ENCODE results near the gene SPINT3.
"Not testable (repeated sequence)": the region's sequence is repeated elsewhere in the genome, so short reads cannot be mapped to it uniquely, and the experiment has no call there.

Gene SPINT3

GRCh38 chr20:45502561-45502960, 12.9 kb downstream of the SPINT3 start:
- no peak for DNase-seq (ENCODE audit: low read depth in 2 of 2)

- DNase-seq (ENCODE audit: low read depth in 2 of 2), result no peak
Measured at GRCh38 chr20:45501600-45501999, 13.8 kb downstream of the SPINT3 start.

GRCh38 chr20:45500022-45500421, 15.4 kb downstream of the SPINT3 start:
- no peak for DNase-seq (ENCODE audit: low read depth in 2 of 2)

DNA sequence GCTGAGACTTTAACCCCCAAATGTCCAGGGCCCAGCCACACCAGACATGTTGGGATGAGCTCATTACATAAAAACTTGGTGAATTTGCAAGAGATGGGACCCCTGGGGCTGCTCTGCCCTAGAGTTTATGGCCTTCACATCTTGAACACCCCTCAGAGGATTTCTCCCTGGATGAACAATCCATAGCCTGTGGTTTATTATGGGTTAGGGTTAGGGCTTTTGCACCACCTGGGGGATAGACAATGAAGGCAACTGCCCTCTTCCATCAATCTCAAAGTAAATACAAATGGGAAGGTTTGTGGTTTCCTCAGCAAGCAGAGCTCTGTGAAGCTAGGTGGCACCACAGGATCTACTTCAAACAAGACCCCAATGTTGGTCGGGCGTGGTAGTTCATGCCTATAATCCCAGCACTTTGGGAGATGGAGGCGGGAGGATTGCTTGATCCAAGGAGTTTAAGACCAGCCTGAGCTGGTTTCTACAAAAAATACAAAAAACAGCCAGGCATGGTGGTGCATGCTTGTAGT, 17.4 kb downstream of the SPINT3 start:
- no peak for DNase-seq (ENCODE audit: low read depth in 2 of 2)

DNA sequence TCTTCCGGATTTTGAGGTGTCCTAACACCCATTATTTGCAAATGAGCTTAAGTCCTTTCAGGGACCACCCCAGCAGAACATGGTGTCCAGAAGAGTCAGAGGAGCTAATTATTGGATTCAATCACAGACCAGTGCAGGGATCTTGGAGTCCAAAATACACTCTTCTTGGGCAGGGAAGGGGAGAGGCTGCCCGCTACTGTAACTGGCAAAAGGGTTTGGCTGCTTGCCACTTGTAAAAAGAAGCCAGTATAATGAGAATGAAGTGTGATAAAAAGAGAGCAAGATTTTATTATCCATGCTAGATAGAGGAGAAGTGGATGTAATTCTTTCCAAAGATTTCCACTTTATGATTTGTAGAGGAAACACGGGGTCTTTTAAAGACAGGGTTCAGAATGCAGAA, 19.3 kb downstream of the SPINT3 start:
- DNase-seq (ENCODE audit: low read depth in 2 of 2), result no peak

GRCh38 chr20:45495501-45495941, 19.9 kb downstream of the SPINT3 start:
- no peak for DNase-seq (ENCODE audit: low read depth in 2 of 2)

DNA sequence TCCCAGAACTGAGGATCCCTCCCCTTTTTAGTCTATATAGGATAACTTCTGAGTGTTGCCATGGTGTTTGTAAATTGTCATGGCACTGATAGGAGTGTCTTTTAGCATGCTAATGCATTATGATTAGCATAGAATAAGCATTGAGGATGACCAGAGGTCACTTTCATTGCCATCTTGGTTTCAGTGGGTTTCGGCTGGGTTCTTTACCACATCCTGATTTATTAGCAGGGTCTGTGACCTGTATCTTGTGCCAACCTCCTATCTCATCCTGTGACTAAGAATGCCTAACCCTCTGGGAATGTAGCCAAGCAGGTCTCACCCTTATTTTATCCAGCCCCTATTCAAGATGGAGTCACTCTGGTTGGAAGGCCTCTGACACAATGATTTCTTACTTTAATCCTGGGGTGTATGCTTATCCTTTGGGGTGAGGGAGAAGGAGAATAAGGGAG, 26.3 kb downstream of the SPINT3 start:
- DNase-seq (ENCODE audit: low read depth in 2 of 2), result no peak

- no peak for DNase-seq (ENCODE audit: low read depth in 2 of 2)
Measured at GRCh38 chr20:45487231-45487635, 28.2 kb downstream of the SPINT3 start.

GRCh38 chr20:45485388-45485787, 30.0 kb downstream of the SPINT3 start:
- DNase-seq (ENCODE audit: low read depth in 2 of 2), result no peak

GRCh38 chr20:45484676-45485075, 30.7 kb downstream of the SPINT3 start:
- no peak for DNase-seq (ENCODE audit: low read depth in 2 of 2)

GRCh38 chr20:45479822-45480221, 35.6 kb downstream of the SPINT3 start:
- DNase-seq (ENCODE audit: low read depth in 2 of 2), result no peak

DNA sequence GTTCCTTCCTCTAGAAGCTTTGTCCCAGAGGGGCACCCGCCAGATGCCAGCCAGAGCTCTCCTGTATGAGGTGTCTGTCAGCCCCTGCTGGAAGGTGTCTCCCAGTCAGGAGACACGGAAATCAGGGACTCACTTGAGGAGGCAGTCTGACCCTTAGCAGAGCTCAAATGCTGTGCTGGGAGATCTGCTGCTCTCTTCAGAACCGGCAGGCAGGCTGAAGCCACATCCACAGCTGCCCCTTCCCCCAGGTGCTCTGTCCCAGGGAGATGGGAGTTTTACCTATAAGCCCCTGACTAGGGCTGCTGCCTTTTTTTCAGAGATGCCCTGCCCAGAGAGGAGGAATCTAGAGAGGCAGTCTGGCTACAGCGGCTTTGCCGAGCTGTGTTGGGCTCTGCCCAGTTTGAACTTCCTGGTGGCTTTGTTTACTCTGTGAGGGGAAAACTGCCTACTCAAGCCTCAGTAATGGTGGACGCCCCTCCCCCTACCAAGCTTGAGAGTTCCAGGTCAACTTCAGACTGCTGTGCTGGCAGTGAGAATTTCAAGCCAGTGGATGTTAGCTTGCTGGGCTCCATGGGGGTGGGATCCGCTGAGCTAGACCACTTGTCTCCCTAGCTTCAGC, 37.8 kb downstream of the SPINT3 start:
- not testable (repeated sequence) for DNase-seq (ENCODE audit: low read depth in 2 of 2)

DNA sequence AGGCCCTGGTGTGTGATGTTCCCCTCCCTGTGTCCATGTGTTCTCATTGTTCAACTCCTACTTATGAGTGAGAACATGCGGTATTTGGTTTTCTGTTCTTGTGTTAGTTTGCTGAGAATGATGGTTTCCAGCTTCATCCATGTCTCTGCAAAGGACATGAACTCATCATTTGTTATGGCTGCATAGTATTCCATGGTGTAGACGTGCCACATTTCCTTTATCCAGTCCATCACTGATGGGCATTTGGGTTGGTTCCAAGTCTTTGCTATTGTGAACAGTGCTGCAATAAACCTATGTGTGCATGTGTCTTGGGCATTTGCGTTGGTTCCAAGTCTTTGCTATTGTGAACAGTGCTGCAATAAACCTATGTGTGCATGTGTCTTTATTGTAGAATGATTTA, 43.1 kb downstream of the SPINT3 start:
- DNase-seq (ENCODE audit: low read depth in 2 of 2), result not testable (repeated sequence)

- DNase-seq (ENCODE audit: low read depth in 2 of 2), result no peak
Measured at GRCh38 chr20:45470937-45471336, 44.5 kb downstream of the SPINT3 start.

- DNase-seq (ENCODE audit: low read depth in 2 of 2), result peak in 1 of 2 donors; percentile 17
Measured at GRCh38 chr20:45470262-45470931, 45.0 kb downstream of the SPINT3 start.

GRCh38 chr20:45469336-45470261, 45.8 kb downstream of the SPINT3 start, which contains the start of gene WFDC2:
Gene WFDC2 (plus strand): TSS chr20:45469753. CDS start chr20:45469782, 29 bp downstream.
- DNase-seq (ENCODE audit: low read depth in 2 of 2), result no peak

DNA sequence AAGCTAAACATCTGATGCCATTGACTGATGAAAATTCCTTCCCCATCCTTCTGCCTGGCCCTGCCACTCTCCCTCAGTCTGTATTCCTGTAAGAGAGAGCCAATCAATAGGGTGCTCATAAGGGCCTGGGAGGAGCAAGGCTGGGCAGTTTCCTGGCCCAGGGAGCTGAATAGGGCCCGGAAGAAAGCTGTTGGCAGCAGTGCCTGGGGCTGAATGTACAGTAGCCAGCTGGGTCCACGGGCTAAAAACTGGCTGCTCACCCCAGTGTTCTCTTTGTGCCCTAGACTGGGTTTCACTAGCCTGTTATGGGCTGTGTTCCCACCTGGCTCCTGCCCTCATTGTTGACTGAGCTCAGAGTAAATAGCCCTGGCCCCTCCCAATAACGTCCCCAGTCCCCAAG, 47.6 kb downstream of the SPINT3 start:
- DNase-seq (ENCODE audit: low read depth in 2 of 2), result no peak

DNA sequence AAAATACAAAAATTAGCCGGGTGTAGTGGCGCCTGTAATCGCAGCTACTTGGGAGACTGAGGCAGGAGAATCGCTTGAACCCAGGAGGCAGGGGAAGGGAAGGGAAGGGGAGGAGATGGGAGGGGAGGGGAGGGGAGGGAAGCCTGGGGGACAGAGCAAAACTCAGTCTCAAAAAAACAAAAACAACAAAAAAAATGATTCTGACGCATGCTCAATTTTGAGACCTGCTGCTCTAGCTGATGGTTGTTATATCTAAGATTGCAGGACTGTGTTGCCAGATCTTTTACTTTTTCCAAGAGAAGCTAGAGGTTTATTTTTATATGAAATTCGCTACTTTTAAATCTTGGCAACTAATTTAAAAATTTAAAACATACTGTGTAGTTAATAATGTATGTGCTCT, 48.2 kb downstream of the SPINT3 start:
- DNase-seq (ENCODE audit: low read depth in 2 of 2), result no peak

DNA sequence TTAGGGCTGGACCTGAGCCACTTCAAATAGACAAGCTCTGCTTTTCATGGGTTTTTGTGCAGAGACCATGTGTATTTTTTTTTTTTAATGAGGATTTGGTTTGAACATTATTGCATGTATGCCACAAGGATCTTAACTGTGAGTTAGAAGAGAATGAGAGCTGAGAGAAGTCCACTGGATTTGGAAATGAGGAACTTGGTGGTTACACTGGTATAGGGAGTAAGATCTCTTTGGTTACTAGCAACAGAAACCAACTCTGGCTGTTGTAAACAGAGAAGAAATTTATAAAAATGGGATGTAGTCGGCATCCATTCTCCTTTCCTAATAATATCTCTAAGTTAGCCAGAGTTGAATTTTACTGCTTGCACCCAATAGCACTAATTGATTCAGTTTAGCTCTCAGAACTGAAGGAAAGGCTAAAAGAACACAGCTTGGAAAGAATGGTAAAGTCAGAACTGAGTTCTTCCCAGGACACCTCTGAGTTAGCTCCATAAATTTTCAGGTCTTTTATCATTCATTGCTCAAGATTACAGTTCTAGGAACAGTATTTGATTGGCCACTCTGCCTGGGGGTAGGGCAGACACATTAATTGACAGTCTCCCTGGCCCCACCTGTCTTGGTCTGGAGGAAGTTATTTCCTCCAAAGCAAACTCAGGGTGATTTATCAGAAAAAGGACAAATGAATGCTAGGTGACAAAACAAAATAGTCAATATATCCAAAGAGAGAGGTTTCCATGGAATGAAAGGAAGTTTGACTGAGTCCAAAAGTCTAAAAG, 49.7 kb downstream of the SPINT3 start:
- DNase-seq (ENCODE audit: low read depth in 2 of 2), result no peak

- DNase-seq (ENCODE audit: low read depth in 2 of 2), result no peak
Measured at GRCh38 chr20:45463709-45464108, 51.7 kb downstream of the SPINT3 start.
